GM19099 (cell line): ENCODE data around the gene PCA3.

Experiments used
- POLR2A ChIP-seq: IDR thresholded peaks from 3 replicates; pipeline ENCODE4 v1.6.1; 2011; ENCODE audit warnings: low read depth; ENCODE audit not compliant: insufficient read length; ENCODE audit errors: extremely low read depth

Gene PCA3

GRCh38 chr9:76793784-76794431, 29.7 kb downstream of the PCA3 start:
- TF ChIP-seq POLR2A, result no peak

- no peak for TF ChIP-seq POLR2A
Measured at GRCh38 chr9:76796296-76796695, 32.1 kb downstream of the PCA3 start.

- no peak for TF ChIP-seq POLR2A
Measured at GRCh38 chr9:76798527-76798926, 34.3 kb downstream of the PCA3 start.

- no peak for TF ChIP-seq POLR2A
Measured at GRCh38 chr9:76799473-76799872, 35.2 kb downstream of the PCA3 start.

- TF ChIP-seq POLR2A, result no peak
Measured at GRCh38 chr9:76800901-76801300, 36.7 kb downstream of the PCA3 start.

GRCh38 chr9:76803083-76803482, 38.8 kb downstream of the PCA3 start:
- no peak for TF ChIP-seq POLR2A

- no peak for TF ChIP-seq POLR2A
Measured at GRCh38 chr9:76803762-76804161, 39.5 kb downstream of the PCA3 start.

- TF ChIP-seq POLR2A, result no peak
Measured at GRCh38 chr9:76808636-76809035, 44.4 kb downstream of the PCA3 start.

- TF ChIP-seq POLR2A, result no peak
Measured at GRCh38 chr9:76810377-76810957, 46.2 kb downstream of the PCA3 start.

- TF ChIP-seq POLR2A, result no peak
Measured at GRCh38 chr9:76812591-76812990, 48.4 kb downstream of the PCA3 start.

- TF ChIP-seq POLR2A, result no peak
Measured at GRCh38 chr9:76817489-76817888, 53.3 kb downstream of the PCA3 start.

- no peak for TF ChIP-seq POLR2A
Measured at GRCh38 chr9:76818271-76818670, 54.0 kb downstream of the PCA3 start.

- no peak for TF ChIP-seq POLR2A
Measured at GRCh38 chr9:76820431-76820830, 56.2 kb downstream of the PCA3 start.

GRCh38 chr9:76827296-76828080, 63.2 kb downstream of the PCA3 start:
- TF ChIP-seq POLR2A, result no peak

- no peak for TF ChIP-seq POLR2A
Measured at GRCh38 chr9:76828447-76828846, 64.2 kb downstream of the PCA3 start.

GRCh38 chr9:76835571-76836283, 71.5 kb downstream of the PCA3 start:
- no peak for TF ChIP-seq POLR2A
